Body of pancreas (tissue), 4 donors: Measurements from ENCODE around the gene CREB5.

Source experiments
- POLR2A ChIP-seq, 3 donors: fragments of 450-650 bp; IDR thresholded peaks; one replicate each; pipeline ENCODE4 v1.6.1; 2016; ENCODE audit warnings: antibody characterized with exemption in 3 of 3, mild to moderate bottlenecking in 2 of 3
- TF ChIP-seq, protein P1 (sequence below), 7 experiments: fragments of 450-650 bp in 4 of 7; fragments of 200-600 bp in 3 of 7; sonication (generic) in 3 of 7; IDR thresholded peaks; one replicate each; pipeline ENCODE4 v1.5.1; 2016 to 2019; ENCODE audit warnings: antibody characterized with exemption in 7 of 7

- TF ChIP-seq, protein P1, sequence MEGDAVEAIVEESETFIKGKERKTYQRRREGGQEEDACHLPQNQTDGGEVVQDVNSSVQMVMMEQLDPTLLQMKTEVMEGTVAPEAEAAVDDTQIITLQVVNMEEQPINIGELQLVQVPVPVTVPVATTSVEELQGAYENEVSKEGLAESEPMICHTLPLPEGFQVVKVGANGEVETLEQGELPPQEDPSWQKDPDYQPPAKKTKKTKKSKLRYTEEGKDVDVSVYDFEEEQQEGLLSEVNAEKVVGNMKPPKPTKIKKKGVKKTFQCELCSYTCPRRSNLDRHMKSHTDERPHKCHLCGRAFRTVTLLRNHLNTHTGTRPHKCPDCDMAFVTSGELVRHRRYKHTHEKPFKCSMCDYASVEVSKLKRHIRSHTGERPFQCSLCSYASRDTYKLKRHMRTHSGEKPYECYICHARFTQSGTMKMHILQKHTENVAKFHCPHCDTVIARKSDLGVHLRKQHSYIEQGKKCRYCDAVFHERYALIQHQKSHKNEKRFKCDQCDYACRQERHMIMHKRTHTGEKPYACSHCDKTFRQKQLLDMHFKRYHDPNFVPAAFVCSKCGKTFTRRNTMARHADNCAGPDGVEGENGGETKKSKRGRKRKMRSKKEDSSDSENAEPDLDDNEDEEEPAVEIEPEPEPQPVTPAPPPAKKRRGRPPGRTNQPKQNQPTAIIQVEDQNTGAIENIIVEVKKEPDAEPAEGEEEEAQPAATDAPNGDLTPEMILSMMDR (IDR thresholded peaks at IDR 0.05) = no peak
- no peak for TF ChIP-seq POLR2A (IDR thresholded peaks at IDR 0.05)
Measured at GRCh38 chr7:28832669-28833068, 420.4 kb downstream of the CREB5 start.
